Heart left ventricle (tissue), 16 donors: ENCODE results near the gene CACNB4. TPM values are rescaled to one million over a fixed set of nuclear protein-coding genes. Genes with fewer than 3 reads are reported as not detected.
"Not testable (repeated sequence)": the region's sequence is repeated elsewhere in the genome, so short reads cannot be mapped to it uniquely, and the experiment has no call there.

Experiments
- ATAC-seq, 4 donors: fragments of 200-7000 bp; cut with Tn5 transposase; one replicate each; pipeline ENCODE4 v1.9.1; 2020 to 2022; ENCODE audit warnings: moderate library complexity in 4 of 4, mild to moderate bottlenecking in 3 of 4, moderate number of reproducible peaks in 1 of 4
- DNase-seq, 5 donors: peaks; one replicate each; pipeline ENCODE4 v3.0.0-alpha.2; 2020
- H3K27ac ChIP-seq, 12 donors: fragments of 200-600 bp; sonication (generic) in 4 of 12; one replicate each; pipeline versions ENCODE4 v1.5.0 to v1.8.0; 2016 to 2022; ENCODE audit warnings: mild to moderate bottlenecking in 2 of 12
- H3K27me3 ChIP-seq, 9 donors: fragments of 200-600 bp; sonication (generic) in 2 of 9; one replicate each; pipeline versions ENCODE4 v1.5.1 to v1.8.0; 2016 to 2022; ENCODE audit warnings: mild to moderate bottlenecking in 3 of 9
- H3K36me3 ChIP-seq, 9 donors: fragments of 200-600 bp; sonication (generic) in 2 of 9; one replicate each; pipeline versions ENCODE4 v1.5.0 to v1.8.0; 2018 to 2022; ENCODE audit warnings: mild to moderate bottlenecking in 2 of 9
- H3K4me1 ChIP-seq, 12 donors: fragments of 200-600 bp; sonication (generic) in 4 of 12; one replicate each; pipeline versions ENCODE4 v1.5.0 to v1.8.0; 2016 to 2022; ENCODE audit warnings: mild to moderate bottlenecking in 3 of 12
- H3K4me3 ChIP-seq, 12 donors: fragments of 200-600 bp; sonication (generic) in 4 of 12; one replicate each; pipeline versions ENCODE4 v1.5.0 to v1.8.0; 2017 to 2022; ENCODE audit warnings: mild to moderate bottlenecking in 9 of 12, moderate library complexity in 4 of 12
- H3K9me3 ChIP-seq, 12 donors: fragments of 200-600 bp; sonication (generic) in 4 of 12; one replicate each; pipeline versions ENCODE4 v1.5.0 to v1.8.0; 2016 to 2022; ENCODE audit warnings: mild to moderate bottlenecking in 1 of 12
- CTCF ChIP-seq, 12 donors: fragments of 200-600 bp; sonication (generic) in 4 of 12; IDR thresholded peaks; one replicate each; pipeline versions ENCODE4 v1.5.0 to v1.8.0; 2018 to 2022; ENCODE audit warnings: antibody characterized with exemption in 12 of 12, mild to moderate bottlenecking in 5 of 12
- POLR2A ChIP-seq, 2 donors: fragments of 450-650 bp; IDR thresholded peaks; one replicate each; pipeline ENCODE4 v1.6.1; 2017; ENCODE audit warnings: antibody characterized with exemption in 2 of 2, mild to moderate bottlenecking in 2 of 2, moderate library complexity in 2 of 2
- WGBS, 4 donors: extraction: QIAGEN DNeasy Blood & Tissue Kit in 2 of 4; methylation state at CpG; one replicate each; pipeline versions ENCODE4 v1.1.5 to v1.1.7; 2013 to 2018; 5-methylcytosine and 5-hydroxymethylcytosine counted together
- intact Hi-C, 10 donors: fragments of 100-400 bp; cut with DNase I; formaldehyde crosslinking; loops; one replicate each; pipeline versions ENCODE4 v1.11.1 to v1.14.2; 2022
- polyA plus RNA-seq, 2 donors: library from polyadenylated mRNA; stranded (reverse); fragments of 200-250 nt; gene quantifications; one replicate each; pipeline ENCODE4 v1.2.3, GENCODE V29; 2013
- total RNA-seq, 9 donors: library from RNA; depleted of rRNA in 2 of 9; stranded (reverse); fragments of >200 nt in 2 of 9; fragmentation: NEBNext Ultra II Directional in 3 of 9; extraction: Animal tissue kit (Norgen Biotek cat#: 25700) in 3 of 9; gene quantifications; one replicate each; pipeline versions ENCODE4 v1.1.0 to v1.2.4, GENCODE V29; 2016 to 2023
- donor health status: ischemic (EF 13 %, LVEDD 7.1; RV severe dilation, severe dysfunction).
- donor health status: healthy with polysubstance abuse.
- donor health status: DM: no; HTN: yes; CAD: no.
- donor health status: DM: no; HTN: no; CAD: no.
- donor health status: ischemic (EF 25% LVEDD 6.9; RV normal size, moderate dysfunction).
- donor health status: ischemic (EF 25% LVEDD 5.7; RV mildly dilated, moderate dysfunction).
- donor health status: healthy.
- donor health status: DM: yes; HTN: yes; CAD: no.
- donor health status: ischemic (EF 35%, LVEDD 5.7; RV mildly dilated, moderate dysfunction).
- donor health status: nonischemic (EF 11% LVEDD 7.7; RV severe dilation, severe dysfunction).
- donor health status: DM: yes; HTN: yes; CAD: no.
- donor health status: PGD.
- donor health status: ischemic (EF 29% LVEDD 5.4; RV normal size, mild dysfunction).
- donor health status: nonischemic (EF 23%, LVEDD 6.1; RV moderate dilation, normal function).

Gene CACNB4
- total and polyA plus RNA-seq, 11 donors: 0.03 to 1.5 (median 0.39) TPM

- H3K27ac ChIP-seq: peak overlapping the region in 1 of 12 donors; percentile 33
- ATAC-seq: no peak
- intact Hi-C loops: loop anchor here in 4 of 10 donors (10.0 kb wide), 4 partner anchors 83 to 1483 kb away; partner anchors contain the start of gene STAM2 (in 1 of the 4)
- no peak for TF ChIP-seq POLR2A (IDR thresholded peaks at IDR 0.05)
- TF ChIP-seq CTCF (IDR thresholded peaks at IDR 0.05): no peak
- H3K36me3 ChIP-seq: no peaks in the 10 kb centered on the region
- H3K9me3 ChIP-seq: no peaks in the 10 kb centered on the region
- peaks cover 0 to 2% (median 0%) of the 10 kb centered on the region in 12 donors for H3K4me1 ChIP-seq
- H3K27me3 ChIP-seq: no peaks in the 10 kb centered on the region
- no peak overlapping the region for H3K4me3 ChIP-seq
- 63 to 72% (median 70%) methylated on average over 7 of the region's 7 CpGs for WGBS, 4 donors
- DNase-seq: no peak
Observed at GRCh38 chr2:152031747-152032306, 67.0 kb downstream of the CACNB4 start.

GRCh38 chr2:152030596-152031328 is 68.1 kb downstream of the CACNB4 start:
- H3K36me3 ChIP-seq, H3K27me3 ChIP-seq, H3K4me1 ChIP-seq, H3K4me3 ChIP-seq, DNase-seq, H3K9me3 ChIP-seq: not testable (repeated sequence)
- 81 to 87% (median 84%) methylated on average over 4 of the region's 4 CpGs for WGBS, 4 donors
- ATAC-seq: peak in 1 of 4 donors; percentile 54
- peak overlapping the region in 1 of 12 donors; percentile 33 for H3K27ac ChIP-seq
- intact Hi-C loops: loop anchor here in 4 of 10 donors (10.0 kb wide), 4 partner anchors 84 to 1484 kb away; partner anchors contain the start of gene STAM2 (in 1 of the 4)

- intact Hi-C loops: loop anchor here in 2 of 10 donors (10.0 kb wide), 2 partner anchors 204 to 414 kb away; partner anchors contain the start of gene ARL5A (in 1 of the 2)
- TF ChIP-seq POLR2A (IDR thresholded peaks at IDR 0.05) (no peak), CTCF (IDR thresholded peaks at IDR 0.05) (no peak)
- no peak for ATAC-seq
- H3K4me1 ChIP-seq: peaks cover 0 to 4% (median 0%) of the 10 kb centered on the region in 12 donors
- H3K36me3 ChIP-seq: no peaks in the 10 kb centered on the region
- no peaks in the 10 kb centered on the region for H3K9me3 ChIP-seq
- H3K4me3 ChIP-seq: no peak overlapping the region
- H3K27me3 ChIP-seq: no peaks in the 10 kb centered on the region
- no peak overlapping the region for H3K27ac ChIP-seq
- DNase-seq: no peak
- 57 to 62% (median 59%) methylated on average over 5 of the region's 5 CpGs for WGBS, 4 donors
Observed at GRCh38 chr2:152028182-152028862, 70.5 kb downstream of the CACNB4 start.

- Histone ChIP-seq H3K27me3 (no peaks in the 10 kb centered on the region), H3K27ac (no peak overlapping the region), H3K4me3 (peak overlapping the region in 11 of 12 donors; percentile 9 to 57 (median 40)), H3K4me1 (peaks cover 0 to 4% (median 0%) of the 10 kb centered on the region in 12 donors), H3K36me3 (no peaks in the 10 kb centered on the region), H3K9me3 (no peaks in the 10 kb centered on the region)
- ATAC-seq (peak; percentile 87 to 98 (median 96)), DNase-seq (peak; percentile 77 to 91 (median 81))
- TF ChIP-seq POLR2A (IDR thresholded peaks at IDR 0.05) (no peak), CTCF (IDR thresholded peaks at IDR 0.05) (peak; percentile 88 to 99 (median 95))
- intact Hi-C loops: loop anchor here in 2 of 10 donors (10.0 kb wide), 2 partner anchors 201 to 411 kb away; partner anchors contain the start of gene ARL5A (in 1 of the 2)
- WGBS, 4 donors: 17 to 19% (median 18%) methylated on average over 15 of the region's 15 CpGs
Observed at GRCh38 chr2:152025678-152026287, 73.1 kb downstream of the CACNB4 start.
